Keratinocyte (primary cell): ENCODE data around the gene NEK3.

ENCODE experiments used
- EZH2 ChIP-seq: IDR thresholded peaks from one replicate; pipeline ENCODE4 v1.6.1; 2012; ENCODE audit warnings: inconsistent platforms, mild to moderate bottlenecking, low read length, moderate library complexity
- TF ChIP-seq, protein P1 (sequence below), 3 experiments: IDR thresholded peaks in 1 of 3; conservative IDR thresholded peaks in 1 of 3; optimal IDR thresholded peaks in 1 of 3; 2 replicates in 2 of 3; 3 replicates in 1 of 3; pipeline versions ENCODE3 to v1.5.1; 2011; ENCODE audit warnings: low read length in 3 of 3, mild to moderate bottlenecking in 3 of 3, moderate library complexity in 2 of 3, control low read depth in 1 of 3, inconsistent platforms in 1 of 3; ENCODE audit not compliant: insufficient read depth in 2 of 3; ENCODE audit errors: extremely low read depth in 1 of 3

DNA sequence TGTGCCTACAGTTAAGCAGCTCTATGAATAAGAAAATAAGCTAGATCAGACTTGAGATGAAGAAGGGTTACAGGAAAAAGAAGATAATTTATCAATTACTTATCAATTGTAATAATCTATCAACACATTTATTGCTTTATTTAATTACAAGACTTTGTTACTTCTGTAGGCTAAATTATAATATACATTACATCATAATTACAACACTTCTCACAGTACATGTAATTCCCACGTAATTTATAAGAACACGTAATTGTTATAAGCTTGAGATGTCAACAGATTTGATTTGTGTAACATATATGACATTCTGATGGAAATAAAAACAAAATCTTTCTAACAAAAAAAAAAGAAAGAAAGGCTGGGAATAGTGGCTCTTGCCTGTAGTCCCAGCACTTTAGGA is 67.3 kb downstream of the NEK3 start:
- TF ChIP-seq, protein P1, sequence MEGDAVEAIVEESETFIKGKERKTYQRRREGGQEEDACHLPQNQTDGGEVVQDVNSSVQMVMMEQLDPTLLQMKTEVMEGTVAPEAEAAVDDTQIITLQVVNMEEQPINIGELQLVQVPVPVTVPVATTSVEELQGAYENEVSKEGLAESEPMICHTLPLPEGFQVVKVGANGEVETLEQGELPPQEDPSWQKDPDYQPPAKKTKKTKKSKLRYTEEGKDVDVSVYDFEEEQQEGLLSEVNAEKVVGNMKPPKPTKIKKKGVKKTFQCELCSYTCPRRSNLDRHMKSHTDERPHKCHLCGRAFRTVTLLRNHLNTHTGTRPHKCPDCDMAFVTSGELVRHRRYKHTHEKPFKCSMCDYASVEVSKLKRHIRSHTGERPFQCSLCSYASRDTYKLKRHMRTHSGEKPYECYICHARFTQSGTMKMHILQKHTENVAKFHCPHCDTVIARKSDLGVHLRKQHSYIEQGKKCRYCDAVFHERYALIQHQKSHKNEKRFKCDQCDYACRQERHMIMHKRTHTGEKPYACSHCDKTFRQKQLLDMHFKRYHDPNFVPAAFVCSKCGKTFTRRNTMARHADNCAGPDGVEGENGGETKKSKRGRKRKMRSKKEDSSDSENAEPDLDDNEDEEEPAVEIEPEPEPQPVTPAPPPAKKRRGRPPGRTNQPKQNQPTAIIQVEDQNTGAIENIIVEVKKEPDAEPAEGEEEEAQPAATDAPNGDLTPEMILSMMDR (optimal IDR thresholded peaks at IDR 0.05 in 1 of 3, IDR thresholded peaks at IDR 0.05 in 1 of 3, conservative IDR thresholded peaks at IDR 0.05 in 1 of 3; ENCODE audit: extremely low read depth in 1 of 3, insufficient read depth in 2 of 3, low read length in 3 of 3): no peak
- TF ChIP-seq EZH2: no peak
